Activated CD4-positive, alpha-beta T cell treated with anti-CD3 and anti-CD28 coated beads, Interleukin-2, amount 50 U/mL, for 16 hours (primary cell): ENCODE measurements around the gene CDC42EP3.

Experiments used
- DNase-seq: peaks from one replicate; pipeline ENCODE4 v3.0.0-alpha.2; 2020

Gene CDC42EP3

GRCh38 chr2:37683241-37683640 lies 11.8 kb upstream of the CDC42EP3 start:
- no peak for DNase-seq

- no peak for DNase-seq
Observed at GRCh38 chr2:37682473-37682872, 11.0 kb upstream of the CDC42EP3 start.

GRCh38 chr2:37681587-37681986 lies 10.1 kb upstream of the CDC42EP3 start:
- no peak for DNase-seq

- no peak for DNase-seq
Observed at GRCh38 chr2:37679072-37679695, 7.7 kb upstream of the CDC42EP3 start.

DNA sequence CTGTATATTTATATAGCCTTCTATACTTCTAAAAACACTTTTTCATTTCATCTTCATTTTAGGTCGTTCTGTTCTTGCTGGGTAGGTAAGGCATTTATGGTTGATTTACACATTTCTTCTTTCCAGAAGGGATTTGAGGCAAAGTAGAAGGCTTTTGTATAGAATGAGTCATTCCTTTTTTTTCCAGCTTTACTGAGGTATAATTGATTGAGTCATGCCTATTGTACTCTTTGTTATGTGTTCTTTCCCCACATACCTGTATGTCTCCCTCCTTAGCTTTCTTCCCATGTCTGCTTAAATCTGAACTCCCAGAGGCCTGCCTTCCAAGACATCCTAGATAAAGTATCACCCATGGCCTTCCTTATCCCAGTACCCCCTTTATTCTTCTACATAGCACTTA lies 4.8 kb upstream of the CDC42EP3 start:
- DNase-seq = no peak

DNA sequence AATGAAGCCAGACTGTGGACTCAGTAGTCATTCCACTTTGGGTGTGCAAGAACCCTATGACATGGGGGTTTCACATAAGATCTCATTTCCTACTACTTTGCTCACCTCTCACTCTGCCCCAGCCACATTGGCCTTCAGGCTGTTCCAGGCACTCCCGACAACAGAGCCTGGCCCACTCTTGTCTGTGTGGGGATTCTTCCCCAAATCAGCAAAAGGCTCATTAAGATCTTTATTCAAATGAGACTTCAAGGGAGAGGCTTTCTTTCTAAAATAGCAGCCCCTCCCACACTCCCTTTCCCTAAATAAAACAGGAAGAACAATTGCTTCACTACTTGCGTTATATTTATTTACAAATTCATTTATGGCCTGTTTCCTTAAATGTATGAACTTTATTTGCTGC lies 3.5 kb upstream of the CDC42EP3 start:
- DNase-seq = no peak

DNA sequence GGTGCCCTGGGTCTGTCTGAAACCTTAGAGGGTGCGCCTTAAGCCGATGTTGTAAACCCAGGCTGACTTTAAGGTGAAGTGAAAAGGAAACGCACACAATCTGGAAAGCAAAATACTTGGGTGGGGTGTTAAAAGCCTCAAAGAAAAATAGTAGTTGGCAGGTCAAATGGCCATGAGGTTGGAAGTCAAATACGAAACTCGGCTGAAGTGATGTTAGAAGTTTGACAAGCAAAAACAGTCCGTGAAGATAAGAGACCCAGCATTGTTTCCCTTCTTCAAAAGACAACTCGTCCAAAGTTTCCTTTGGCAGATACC lies 1.4 kb upstream of the CDC42EP3 start:
- no peak for DNase-seq

DNA sequence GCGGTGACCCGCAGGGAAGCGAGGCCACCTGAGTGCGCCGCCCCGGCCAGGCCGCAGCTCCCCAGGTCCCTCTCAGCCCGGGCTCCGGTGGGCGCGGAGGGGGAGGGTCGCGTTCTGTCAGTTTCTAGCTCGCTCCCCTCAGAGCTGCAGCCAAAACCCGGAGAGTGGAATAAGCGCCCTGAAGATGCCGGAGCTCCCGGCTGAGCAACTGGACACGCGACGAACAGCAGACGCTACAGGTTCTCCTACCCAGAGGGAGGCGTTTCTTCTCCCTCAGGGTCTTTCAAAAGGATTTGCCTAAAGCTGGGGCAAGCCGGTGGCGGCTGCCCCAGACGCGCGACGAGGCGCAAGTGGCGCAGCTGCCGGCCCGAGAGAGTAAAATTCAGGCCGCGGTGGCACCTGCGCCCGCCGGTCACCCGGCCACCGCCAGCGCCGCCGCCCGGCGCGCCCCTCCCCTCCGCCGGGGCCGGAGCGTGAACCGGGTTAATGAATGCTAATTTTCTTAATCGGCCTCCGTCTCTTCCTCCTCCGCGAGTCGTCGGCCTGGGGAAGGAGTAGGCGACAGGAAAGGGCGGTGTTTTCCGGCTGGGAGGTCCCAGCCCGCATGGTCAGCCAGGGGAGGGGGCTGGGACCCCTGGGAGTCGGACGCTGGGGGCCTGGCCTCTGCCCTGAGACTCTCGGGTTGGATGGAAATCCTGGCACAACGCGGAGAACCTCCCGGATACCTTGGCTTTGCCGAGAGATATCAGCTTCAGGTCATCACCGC lies 845 bp upstream of the CDC42EP3 start:
- peak; percentile 67 for DNase-seq

DNA sequence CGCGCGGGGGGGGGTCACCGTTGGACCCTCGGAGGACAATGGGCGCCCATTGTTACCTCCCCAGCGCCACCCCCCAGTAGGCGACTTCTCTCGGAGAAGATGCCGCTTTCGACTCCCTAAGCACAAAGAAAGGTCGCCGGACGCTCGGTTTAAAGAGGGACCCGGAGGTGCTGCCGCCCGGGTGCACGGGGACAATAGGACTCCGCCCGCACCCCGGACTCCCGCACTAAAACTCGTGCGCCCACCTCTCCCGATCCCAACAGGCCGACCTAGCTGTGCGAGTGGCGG lies 318 bp upstream of the CDC42EP3 start:
- DNase-seq = no peak

DNA sequence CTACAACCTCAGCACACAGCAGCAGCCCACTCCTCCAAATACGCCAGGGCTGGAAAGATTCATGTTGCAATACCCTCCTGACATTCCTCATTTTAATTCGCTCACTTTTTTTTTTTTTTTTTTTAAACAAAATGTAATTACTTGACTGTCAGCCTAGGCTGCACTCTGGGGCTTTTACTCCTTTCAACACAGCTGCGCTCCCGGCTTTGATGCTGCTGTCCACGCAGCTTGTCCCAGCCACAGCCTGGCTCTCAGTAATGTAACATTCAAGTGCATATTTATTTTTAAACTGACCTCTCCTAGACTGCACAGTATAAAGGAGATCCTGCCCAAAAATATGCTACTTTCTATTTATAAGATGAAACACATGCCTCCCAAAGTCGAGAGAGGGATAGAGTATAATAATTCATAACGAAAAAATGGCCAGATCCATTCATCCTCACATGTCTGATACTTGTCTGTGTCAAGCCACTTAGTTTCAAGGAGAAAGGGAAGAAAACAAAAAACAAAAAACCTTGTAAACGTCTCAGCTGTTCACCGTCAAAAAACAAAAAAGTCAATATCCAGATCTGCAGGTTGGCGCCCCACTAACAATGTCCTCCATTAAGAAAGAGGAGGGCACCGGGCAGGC lies 949 bp downstream of the CDC42EP3 start:
- DNase-seq = no peak

DNA sequence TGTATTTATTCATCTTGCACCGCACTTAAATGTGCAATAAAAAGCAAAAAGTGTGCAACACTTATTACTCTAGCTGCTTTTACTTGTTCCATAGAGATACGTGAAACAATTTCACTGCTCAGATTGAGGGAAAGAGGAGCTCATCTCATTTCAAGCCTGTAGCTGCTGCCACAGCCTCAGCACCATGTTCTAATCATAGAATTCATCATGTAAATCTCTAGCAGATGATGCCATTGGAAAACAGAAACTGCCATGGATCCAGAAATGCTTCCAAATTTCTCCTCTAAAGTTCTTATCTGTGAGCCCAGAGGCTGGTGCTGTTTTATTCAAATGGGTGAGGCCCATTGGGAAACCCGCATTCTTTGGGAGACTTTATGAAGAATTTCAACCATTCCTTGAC lies 2.0 kb downstream of the CDC42EP3 start:
- no peak for DNase-seq

GRCh38 chr2:37667704-37668103 lies 3.7 kb downstream of the CDC42EP3 start:
- DNase-seq = no peak

- DNase-seq = no peak
Observed at GRCh38 chr2:37666772-37667171, 4.7 kb downstream of the CDC42EP3 start.

GRCh38 chr2:37665604-37666362 lies 5.7 kb downstream of the CDC42EP3 start:
- no peak for DNase-seq

DNA sequence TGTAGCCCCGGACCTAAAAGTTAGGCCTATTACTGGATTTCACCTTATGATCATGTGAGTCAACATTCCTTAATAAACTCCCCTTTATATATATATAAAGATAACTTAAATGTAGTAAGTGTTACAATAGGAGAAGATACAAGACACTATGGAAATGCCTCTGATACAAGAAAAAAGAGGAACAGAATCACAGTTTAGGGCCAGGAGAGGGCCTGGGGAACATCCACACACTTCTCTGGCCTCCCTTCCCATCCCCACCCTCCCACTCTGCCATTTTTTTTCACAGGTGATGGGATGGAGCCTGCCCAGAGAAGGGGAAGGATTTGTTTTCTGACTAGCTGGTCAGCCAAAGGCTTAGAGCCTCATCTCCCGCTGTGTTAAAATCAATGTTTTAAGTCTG lies 6.4 kb downstream of the CDC42EP3 start:
- no peak for DNase-seq

DNA sequence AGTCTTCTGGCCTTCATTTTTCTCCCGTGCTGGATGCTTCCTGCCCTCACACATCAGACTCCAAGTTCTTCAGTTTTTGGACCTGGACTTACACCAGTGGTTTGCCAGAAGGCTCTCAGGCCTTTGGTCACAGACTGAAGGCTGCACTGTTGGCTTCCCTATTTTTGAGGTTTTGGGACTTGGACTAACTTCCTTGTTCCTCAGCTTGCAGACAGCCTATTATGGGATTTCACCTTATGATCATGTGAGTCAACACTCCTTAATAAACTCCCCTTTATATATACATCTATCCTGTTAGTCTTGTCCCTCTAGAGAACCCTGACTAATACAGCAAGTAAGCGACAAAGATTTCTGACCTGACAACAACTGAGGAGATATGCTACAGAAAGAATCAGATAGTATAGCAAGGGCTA lies 7.2 kb downstream of the CDC42EP3 start:
- DNase-seq = no peak

GRCh38 chr2:37663390-37663789 lies 8.1 kb downstream of the CDC42EP3 start:
- DNase-seq = no peak

DNA sequence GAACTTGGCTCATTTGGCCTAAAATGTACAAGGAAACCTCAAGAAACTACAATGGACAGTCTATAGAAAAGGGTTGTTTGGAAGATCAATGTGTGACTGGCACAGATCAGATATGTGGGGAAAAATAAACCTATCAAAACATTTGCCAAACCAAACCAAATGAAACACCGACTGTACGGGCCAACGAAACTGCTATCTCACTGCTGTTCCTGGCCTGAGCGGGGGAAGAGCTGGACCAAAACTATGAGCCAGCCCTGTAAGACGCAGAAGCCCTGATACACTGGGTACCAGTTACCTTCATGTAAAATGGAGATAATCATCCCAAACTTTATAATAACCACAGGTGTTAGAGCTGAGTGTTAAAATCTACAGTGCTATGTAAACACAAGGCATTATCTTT lies 11.7 kb downstream of the CDC42EP3 start:
- no peak for DNase-seq

DNA sequence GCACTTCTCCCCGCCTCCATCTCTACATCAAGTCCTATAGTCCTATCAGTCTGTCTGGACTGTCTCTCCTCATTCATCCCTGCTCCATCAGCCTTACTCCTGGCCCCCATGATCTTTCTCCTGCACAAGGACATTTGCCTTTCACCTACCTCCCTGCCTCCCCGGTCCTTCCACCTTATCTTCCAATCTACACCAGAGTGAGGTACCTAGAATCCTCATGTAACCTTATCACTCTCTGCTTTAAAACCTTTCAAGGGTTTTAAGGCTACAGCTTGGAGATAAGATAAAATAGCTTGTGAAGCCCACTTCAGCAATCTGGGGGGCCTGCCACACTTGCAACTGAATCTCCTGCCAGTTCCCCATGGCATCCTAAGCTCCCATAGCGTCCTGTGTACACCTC lies 12.8 kb downstream of the CDC42EP3 start:
- no peak for DNase-seq

DNA sequence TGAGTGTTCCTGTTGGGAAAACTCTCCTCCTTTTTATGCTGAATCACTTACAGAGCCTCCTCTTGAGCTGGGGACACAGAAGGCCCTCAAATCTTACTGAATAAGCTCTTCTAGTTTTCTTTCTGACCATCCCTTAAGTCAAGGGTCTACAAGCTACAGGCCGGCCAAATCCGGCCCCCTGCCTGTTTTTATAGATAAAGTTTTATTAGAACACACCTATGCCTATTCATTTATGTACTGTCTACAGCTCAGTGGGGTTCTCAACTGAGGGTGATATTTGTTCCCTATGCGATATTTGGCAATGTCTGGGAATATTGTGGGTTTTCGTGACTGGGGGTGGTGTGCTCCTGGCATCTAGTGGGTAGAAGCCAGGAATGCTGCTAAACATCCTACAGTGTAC lies 14.0 kb downstream of the CDC42EP3 start:
- no peak for DNase-seq

- peak; percentile 32 for DNase-seq
Observed at GRCh38 chr2:37656512-37657423, 14.7 kb downstream of the CDC42EP3 start.

- no peak for DNase-seq
Observed at GRCh38 chr2:37654932-37655841, 16.3 kb downstream of the CDC42EP3 start.
